Measurements from ENCODE around the gene CELSR2. TPM values are rescaled to one million over a fixed set of nuclear protein-coding genes. Genes with fewer than 3 reads are reported as not detected.

Gene CELSR2
- total RNA-seq, 1 experiment from 2014 or later: 3.5 TPM

DNA sequence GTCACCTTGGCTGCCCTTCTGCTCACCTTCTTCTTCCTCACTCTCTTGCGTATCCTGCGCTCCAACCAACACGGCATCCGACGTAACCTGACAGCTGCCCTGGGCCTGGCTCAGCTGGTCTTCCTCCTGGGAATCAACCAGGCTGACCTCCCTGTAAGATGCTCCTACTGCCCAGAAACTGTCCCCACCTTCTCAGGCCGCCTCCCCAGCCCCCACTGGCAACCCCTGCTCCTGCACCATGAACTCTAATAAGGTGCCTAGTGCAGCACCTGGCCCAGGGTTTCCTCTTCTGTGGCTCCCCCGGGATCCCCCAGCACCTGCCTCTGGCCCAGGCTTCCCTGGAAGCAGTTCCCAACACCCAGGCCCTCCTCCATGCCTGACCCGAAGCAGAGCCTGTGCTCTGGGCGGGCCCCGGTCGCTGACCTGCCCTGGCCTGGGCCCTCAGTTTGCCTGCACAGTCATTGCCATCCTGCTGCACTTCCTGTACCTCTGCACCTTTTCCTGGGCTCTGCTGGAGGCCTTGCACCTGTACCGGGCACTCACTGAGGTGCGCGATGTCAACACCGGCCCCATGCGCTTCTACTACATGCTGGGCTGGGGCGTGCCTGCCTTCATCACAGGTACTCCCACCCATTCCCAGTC lies 20.8 kb downstream of the CELSR2 start:
- in situ Hi-C loops (cut with HindIII; ENCODE audit: low pct_unique_long_range_greater_than_20kb, low sequenced_read_pairs): no loop called here

DNA sequence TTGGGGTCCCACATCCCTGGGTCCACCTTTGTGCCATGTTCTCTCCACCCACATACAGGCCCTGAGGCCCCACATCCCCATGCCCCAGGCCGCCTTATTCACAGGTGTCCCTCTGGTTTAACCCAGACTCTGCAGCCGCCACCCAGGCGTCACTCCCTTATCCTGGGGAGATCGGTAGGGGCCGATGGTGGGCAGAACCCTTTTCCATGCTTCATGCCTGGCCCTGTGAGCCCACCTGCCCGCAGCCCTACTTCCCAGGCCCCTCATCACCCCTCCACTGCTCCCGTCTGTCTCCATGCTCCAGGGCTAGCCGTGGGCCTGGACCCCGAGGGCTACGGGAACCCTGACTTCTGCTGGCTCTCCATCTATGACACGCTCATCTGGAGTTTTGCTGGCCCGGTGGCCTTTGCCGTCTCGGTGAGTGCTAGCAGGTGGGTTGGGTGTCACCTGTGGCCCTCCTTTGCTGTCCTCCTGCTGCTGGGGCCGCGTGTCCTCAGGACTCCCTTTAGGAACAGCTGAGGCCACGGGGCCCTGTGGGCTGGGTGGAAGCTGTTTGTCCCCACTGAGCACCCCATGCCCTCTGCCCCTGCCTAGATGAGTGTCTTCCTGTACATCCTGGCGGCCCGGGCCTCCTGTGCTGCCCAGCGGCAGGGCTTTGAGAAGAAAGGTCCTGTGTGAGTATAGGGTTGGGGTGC lies 21.4 kb downstream of the CELSR2 start:
- in situ Hi-C loops (cut with HindIII; ENCODE audit: low pct_unique_long_range_greater_than_20kb, low sequenced_read_pairs): no loop called here

More for the DNA sequence above, 20.8 kb downstream of the CELSR2 start:
- DNase-seq (ENCODE audit: low read depth, low spot score): no peak

DNA sequence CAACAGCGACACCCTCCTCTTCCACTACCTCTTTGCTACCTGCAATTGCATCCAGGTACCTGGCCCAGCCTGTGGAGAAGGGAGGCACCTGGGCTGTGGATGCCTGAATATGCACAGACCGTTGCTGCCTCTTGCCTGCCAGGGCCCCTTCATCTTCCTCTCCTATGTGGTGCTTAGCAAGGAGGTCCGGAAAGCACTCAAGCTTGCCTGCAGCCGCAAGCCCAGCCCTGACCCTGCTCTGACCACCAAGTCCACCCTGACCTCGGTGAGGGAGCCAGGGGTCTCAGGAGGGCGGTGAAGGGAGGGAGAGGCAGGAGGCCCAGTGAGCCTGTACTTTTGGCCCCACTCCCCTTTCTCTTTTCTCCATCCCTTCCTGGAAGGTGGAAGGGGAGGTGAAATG lies 22.1 kb downstream of the CELSR2 start:
- no peak for DNase-seq (ENCODE audit: low read depth, low spot score)
- in situ Hi-C loops (cut with HindIII; ENCODE audit: low pct_unique_long_range_greater_than_20kb, low sequenced_read_pairs): no loop called here

More for the DNA sequence above, 21.4 kb downstream of the CELSR2 start:
- no peak for DNase-seq (ENCODE audit: low read depth, low spot score)

DNA sequence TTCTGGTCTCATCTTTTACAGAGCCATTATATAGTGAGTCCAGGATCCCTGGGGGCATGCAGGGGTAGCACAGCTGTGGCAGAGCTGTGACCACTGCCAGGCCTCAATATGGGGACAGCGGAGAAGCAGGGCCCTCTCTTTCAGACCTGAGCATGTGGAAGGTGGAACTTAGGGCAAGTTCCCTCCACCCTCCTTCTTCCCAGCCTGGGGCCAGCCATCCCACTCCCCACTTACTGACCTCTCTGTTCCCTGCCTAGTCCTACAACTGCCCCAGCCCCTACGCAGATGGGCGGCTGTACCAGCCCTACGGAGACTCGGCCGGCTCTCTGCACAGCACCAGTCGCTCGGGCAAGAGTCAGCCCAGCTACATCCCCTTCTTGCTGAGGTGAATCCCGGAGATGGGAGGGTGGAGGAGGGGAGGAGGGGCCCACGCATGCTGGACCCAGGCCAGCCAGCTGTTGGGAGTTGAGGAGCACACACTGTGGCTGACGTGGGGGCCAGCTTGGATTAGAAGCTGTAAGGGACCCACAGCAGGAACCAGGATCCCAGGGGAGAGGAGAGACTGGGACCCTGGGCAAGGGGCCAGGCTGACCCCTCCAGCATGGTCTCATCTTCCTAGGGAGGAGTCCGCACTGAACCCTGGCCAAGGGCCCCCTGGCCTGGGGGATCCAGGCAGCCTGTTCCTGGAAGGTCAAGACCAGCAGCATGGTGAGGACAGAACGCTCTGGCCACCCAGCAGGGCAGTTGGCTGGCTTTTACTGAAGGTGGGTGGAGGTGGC lies 22.9 kb downstream of the CELSR2 start:
- in situ Hi-C loops (cut with HindIII; ENCODE audit: low pct_unique_long_range_greater_than_20kb, low sequenced_read_pairs): no loop called here

DNA sequence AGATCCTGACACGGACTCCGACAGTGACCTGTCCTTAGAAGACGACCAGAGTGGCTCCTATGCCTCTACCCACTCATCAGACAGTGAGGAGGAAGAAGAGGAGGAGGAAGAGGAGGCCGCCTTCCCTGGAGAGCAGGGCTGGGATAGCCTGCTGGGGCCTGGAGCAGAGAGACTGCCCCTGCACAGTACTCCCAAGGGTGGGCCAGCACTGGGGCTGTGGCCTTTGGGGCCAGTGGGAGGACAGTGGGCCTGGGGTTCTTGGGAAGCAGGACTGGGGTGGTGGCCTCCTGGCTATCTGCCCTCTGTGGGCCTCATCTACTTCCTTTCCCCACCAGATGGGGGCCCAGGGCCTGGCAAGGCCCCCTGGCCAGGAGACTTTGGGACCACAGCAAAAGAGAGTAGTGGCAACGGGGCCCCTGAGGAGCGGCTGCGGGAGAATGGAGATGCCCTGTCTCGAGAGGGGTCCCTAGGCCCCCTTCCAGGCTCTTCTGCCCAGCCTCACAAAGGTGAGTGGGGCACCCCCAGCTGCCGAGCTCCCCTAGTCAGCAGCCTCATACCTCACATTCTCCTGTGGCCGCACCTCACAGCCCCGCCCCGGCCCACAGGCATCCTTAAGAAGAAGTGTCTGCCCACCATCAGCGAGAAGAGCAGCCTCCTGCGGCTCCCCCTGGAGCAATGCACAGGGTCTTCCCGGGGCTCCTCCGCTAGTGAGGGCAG lies 23.6 kb downstream of the CELSR2 start:
- in situ Hi-C loops (cut with HindIII; ENCODE audit: low pct_unique_long_range_greater_than_20kb, low sequenced_read_pairs): no loop called here

More for the DNA sequence above, 22.9 kb downstream of the CELSR2 start:
- no peak for DNase-seq (ENCODE audit: low read depth, low spot score)

GRCh38 chr1:109273570-109274288 lies 24.4 kb downstream of the CELSR2 start:
- DNase-seq (ENCODE audit: low read depth, low spot score): no peak
- in situ Hi-C loops (cut with HindIII; ENCODE audit: low pct_unique_long_range_greater_than_20kb, low sequenced_read_pairs): no loop called here

More for the DNA sequence above, 23.6 kb downstream of the CELSR2 start:
- no peak for DNase-seq (ENCODE audit: low read depth, low spot score)

- peak; percentile 87 for DNase-seq (ENCODE audit: low read depth, low spot score)
- in situ Hi-C loops (cut with HindIII; ENCODE audit: low pct_unique_long_range_greater_than_20kb, low sequenced_read_pairs): no loop called here
These were observed 25.5 kb downstream of the CELSR2 start for GRCh38 chr1:109274533-109275476.

DNA sequence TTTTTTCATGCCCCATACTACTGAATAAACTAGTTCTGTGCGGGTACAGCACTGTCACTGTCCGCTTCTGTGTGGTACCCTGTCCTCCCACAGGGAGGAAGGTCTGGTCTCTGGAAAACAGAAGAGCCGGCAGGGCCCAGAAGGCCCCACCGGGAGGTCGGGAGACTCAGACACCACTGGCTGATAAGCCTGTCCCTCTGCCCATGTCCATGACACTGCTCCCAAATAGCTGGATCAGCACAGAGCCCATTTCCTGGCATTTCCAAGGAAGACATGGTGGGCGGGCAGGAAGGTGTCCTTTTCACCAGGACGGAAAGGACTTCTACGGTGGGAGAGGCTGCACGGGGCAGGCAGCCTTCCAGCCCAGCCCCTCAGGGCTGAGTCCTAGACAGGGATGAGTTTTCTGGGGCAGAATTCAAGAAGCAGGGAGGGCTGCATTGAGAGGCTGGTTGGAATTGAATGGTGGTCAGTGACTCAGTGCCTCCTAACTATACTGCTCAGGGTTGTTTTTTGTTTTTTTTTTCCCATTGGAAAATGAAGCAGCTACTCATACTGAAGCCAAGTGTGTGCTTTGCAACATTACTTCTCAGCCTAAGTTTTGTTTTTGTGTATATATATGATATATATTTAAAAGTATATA lies 26.5 kb downstream of the CELSR2 start:
- in situ Hi-C loops (cut with HindIII; ENCODE audit: low pct_unique_long_range_greater_than_20kb, low sequenced_read_pairs): no loop called here
- DNase-seq (ENCODE audit: low read depth, low spot score): no peak

- in situ Hi-C loops (cut with HindIII; ENCODE audit: low pct_unique_long_range_greater_than_20kb, low sequenced_read_pairs): no loop called here
These were observed 28.3 kb downstream of the CELSR2 start for GRCh38 chr1:109277434-109278204.

DNA sequence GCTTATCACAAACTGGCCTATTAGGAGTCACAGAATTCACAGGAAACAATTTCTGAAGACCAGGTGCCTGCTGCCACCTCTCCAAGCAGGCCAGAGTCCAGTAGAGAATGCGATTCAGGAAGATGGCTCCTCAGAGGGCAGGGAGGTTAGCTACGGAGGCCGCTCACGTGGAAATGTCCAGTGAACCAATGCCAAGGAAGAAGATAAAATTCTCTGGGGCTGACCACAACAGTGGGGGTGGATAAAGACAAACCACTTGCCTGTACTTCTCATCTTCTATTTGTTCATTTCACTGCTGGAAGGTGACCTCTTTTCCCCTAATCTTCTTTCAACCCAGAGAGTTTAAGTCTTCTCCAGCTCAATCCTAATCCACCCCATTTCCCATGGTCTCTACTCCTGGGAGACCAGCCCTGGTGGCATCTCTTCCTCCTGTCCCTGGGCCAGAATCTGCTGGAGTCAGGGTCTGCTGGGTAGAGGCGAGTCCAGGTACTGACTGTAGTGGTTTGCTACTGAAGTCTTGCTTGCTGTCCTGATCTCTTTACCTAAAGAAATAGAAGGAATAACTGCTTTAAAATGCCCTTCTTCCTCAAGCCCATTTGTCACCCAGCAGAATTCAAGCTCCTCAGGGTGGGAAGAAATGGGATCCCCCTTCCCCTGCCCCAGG lies 30.4 kb downstream of the CELSR2 start:
- in situ Hi-C loops (cut with HindIII; ENCODE audit: low pct_unique_long_range_greater_than_20kb, low sequenced_read_pairs): no loop called here

More at GRCh38 chr1:109277434-109278204, 28.3 kb downstream of the CELSR2 start:
- peak; percentile 88 for DNase-seq (ENCODE audit: low read depth, low spot score)

GRCh38 chr1:109280862-109281261 lies 31.5 kb downstream of the CELSR2 start:
- no peak for DNase-seq (ENCODE audit: low read depth, low spot score)
- in situ Hi-C loops (cut with HindIII; ENCODE audit: low pct_unique_long_range_greater_than_20kb, low sequenced_read_pairs): no loop called here

More for the DNA sequence above, 30.4 kb downstream of the CELSR2 start:
- no peak for DNase-seq (ENCODE audit: low read depth, low spot score)

GRCh38 chr1:109281680-109282496 lies 32.5 kb downstream of the CELSR2 start:
- in situ Hi-C loops (cut with HindIII; ENCODE audit: low pct_unique_long_range_greater_than_20kb, low sequenced_read_pairs): no loop called here
- DNase-seq (ENCODE audit: low read depth, low spot score): no peak

GRCh38 chr1:109282497-109282951 lies 33.2 kb downstream of the CELSR2 start:
- in situ Hi-C loops (cut with HindIII; ENCODE audit: low pct_unique_long_range_greater_than_20kb, low sequenced_read_pairs): no loop called here
- DNase-seq (ENCODE audit: low read depth, low spot score): no peak

Measured in SK-MEL-5 (cell line).